HG03354 (cell line): Measurements from ENCODE around the gene KHDRBS2.

Experiments used
- ATAC-seq: cut with Tn5 transposase; IDR thresholded peaks from one replicate; pipeline ENCODE4 v1.9.1; 2021; ENCODE audit warnings: mild to moderate bottlenecking; ENCODE audit not compliant: unreplicated experiment, poor library complexity, severe bottlenecking

KHDRBS2 gene

DNA sequence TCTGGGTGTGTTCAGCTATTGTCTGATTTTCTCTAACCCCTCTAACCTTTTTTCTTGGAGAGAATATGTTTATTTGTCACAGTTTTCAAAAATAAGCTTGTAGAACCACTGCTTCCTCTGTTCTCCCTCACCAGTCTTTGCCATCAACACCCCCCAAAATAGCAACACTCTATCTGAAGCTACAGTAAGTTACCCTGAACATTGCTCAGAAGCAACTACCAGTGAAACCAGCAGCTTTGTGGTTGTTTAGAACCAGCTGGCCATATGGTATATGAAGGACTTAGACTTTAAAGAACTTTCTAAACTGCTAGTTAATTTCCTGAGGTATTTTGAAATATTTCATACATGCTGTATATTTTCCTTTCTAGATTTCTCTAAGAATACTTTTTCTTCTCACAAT is 242.9 kb downstream of the KHDRBS2 start:
- no peak for ATAC-seq

DNA sequence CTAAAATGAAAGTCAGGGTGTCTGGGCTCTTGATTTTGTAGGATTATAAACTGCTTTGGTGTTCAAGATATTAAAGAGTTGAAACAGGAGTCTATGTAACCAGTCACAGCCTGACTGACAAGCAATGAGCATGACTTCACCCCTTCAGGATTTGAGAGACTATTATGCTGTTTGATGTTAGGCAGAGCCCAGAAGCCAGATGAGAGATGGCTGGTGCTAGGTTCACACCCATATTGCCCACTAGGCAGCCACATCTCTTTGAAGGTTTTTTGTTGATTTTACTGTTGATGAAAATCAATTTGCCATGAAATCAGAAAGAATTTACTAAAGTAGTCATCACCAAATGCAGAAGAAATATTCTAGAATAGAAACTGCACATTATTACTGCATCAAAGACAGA is 243.6 kb downstream of the KHDRBS2 start:
- no peak for ATAC-seq

DNA sequence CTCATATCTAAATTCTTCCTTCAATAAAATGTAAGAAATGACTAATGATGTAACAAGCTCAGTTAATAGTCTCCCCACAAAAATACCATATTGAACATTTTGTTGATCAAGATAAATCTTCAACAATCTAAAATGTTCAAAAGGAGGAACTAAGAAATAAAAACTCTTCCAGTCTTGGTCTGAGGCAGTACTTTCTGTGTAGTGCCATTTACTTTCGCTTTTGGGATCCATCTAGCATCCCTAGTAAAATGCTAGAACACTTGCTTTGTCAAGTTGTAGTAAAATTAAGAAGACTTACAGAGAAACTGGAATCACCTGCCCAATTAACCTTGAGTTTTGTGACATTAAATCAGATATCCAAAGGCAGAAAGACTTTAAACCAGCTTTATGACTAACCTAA is 246.4 kb downstream of the KHDRBS2 start:
- ATAC-seq, result no peak

DNA sequence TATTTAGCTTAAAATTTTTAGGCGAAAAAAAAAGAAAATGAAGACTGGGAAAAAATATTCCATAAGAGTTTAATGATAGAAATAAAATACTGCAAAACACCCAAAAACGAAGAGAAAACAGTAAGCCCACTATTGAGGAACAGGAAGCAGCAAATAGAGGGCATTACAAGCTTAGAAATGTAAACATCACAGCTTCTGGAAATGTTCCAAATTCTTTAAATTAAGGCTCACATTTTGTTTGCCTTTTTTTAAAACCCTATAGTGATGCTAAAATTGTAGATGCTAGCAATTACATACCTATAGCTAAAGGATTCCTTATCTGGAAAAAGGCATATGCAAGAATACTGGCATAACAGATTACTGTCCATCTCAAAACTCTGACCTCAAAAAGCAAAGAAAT is 248.6 kb downstream of the KHDRBS2 start:
- no peak for ATAC-seq

DNA sequence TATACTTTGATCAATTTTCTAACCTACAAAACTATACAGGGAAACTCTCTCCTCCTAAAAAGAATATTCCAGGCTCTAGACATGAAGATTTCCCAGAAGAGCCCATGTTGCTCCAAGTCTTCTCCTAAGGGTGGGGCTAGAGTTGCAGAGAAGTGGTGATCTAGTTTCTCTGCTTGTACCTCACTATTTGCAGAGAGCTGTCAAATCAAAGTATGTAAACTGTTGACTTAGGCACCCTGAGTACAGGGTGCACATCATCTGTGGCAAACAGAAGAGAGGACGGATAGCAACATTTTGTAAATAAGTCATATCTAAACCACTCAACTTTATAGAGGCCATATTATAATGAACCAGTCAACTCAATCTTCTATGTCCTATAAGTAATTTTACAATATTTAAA is 250.1 kb downstream of the KHDRBS2 start:
- no peak for ATAC-seq

DNA sequence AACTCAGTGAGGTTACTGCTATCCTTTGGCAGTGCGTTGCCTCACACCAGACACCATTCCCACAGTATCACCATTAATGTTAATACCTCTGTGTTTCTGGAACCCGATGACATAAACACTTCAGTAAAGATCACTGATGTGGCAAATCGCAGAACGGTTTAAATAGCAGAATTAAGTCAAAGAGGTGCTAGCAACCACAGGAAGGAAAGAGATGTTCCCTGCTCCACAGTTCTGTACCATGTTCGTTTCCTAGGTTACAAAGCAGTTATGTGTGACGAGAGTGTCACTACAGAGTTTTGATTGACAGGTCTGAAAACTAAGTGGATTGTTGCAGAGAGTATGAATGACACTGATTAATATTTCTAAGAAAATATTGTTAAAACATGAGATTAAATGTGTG is 272.3 kb downstream of the KHDRBS2 start:
- no peak for ATAC-seq

DNA sequence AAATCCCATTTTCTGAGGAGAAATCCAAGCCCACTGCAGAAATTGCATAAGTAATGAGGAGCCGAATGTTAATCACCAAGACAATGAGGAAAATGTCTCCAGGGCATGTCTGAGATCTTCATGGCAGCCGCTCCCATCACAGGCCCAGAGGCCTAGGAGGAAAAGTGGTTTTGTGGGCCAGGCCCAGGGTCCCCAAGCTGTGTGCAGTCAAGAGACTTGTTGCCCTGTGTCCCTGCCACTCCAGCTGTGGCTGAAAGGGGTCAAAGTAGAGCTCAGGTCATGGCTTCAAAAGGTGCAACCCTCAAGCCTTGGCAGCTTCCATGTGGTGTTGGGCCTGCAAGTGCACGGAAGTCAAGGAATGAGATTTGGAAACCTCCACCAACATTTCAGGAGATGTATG is 276.6 kb downstream of the KHDRBS2 start:
- no peak for ATAC-seq

DNA sequence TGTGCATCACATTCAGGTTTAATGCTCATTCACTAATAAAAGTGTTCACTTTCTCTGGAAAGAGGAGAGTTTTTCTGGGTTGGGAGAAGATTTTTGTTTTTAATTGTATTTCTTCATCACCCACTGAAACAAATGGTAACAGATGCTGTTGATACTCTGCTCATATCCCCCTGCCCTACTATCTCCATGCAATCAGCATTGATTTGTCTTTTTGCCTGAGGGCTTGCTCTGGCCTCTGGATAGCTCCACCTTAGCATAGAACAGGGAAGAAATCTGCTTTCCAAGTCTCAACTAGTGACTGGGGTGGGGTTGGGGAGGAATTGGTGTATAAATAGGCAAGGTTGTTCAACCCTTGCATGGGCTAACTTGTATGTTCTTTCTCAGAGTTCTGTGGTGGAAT is 296.4 kb downstream of the KHDRBS2 start:
- ATAC-seq, result no peak

DNA sequence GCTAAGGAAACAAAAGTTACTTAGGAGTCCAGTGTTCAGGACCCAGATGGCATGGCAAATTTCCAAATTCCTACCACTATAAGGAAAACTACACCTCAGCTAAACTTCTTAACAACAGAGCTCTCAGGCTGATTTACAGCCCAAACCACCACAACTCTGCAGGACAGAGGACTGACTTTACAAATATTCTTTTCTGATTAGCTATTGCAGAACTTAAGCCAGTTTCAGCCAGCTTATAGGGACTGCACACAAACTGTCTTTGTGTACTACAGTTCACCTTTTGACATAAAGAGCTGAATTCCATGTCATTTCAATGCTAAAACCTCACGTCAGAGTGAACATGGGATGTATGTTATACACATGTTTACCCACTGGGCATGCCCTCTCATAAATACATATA is 305.4 kb downstream of the KHDRBS2 start:
- no peak for ATAC-seq

DNA sequence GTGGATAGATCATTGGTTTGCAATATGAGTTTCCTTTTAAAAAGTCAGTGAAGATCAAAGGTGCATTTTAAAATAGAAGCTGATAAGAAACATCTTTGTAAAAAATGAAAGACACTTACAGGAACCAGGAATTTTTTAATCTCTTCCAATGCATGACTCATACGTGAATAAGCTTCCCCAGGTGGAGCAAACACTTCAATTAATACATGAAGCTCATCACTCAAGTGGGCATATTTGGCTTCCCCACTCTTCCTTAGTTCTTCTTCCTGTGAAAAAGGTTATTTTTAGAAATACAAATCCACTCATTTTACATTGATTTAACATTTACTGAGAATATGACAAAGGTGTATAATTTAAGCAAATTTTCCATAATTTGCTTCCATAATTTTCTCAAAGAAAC is 308.1 kb downstream of the KHDRBS2 start:
- ATAC-seq, result no peak

DNA sequence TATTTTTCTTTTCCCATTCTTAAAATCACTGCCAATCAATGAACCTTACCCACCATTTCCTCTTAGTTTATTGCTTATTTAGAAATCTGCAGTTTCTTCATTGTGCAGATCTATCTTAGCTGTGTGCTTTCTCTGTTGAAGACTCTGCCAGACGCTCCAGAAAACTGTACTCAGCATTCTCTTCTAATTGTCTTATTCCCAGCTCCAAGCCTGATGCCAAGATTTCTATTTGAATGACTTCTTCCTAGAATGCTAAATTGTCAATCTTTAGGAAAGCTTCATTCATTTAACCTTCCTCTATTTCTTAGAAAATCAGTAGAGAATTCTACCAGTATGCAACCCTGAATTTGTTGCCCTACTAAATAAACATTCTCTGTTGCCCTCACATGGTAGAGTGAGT is 308.9 kb downstream of the KHDRBS2 start:
- no peak for ATAC-seq

DNA sequence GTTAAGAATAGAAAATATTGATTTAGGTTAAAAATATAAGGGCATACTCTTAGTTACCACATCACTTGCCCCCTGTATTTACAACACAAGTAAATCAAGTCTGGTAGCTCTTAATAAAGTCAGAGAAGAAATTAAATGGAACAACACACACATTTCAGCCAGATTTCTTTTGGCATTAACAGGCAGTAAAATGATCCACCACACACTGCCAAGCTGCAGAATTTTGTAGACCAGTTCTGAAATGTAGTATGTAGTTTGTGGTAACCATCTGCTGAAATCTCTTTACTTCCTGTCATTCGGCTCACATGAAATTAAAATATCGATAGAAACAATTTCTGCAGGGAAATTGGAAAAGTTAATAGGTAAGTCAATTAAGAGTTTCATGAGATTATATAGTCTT is 326.8 kb downstream of the KHDRBS2 start:
- no peak for ATAC-seq

DNA sequence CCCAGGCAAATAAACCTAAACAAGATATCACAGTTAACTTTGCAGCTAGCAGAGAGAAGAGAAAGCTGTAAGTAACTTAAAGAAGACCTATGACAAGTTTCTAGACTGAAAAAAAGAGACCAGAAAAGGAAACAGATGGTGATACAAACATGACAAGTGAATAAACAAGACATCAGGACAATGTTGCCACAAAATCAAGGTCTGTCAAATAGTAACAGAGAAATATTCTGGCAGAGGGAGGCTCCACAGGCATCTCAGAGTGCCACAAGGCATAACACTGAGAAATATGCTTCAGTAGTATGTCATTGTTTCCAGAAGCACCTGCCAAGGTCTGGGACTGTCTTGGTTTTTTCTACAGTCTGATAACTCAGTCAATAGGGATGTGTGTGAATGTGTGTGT is 332.2 kb downstream of the KHDRBS2 start:
- no peak for ATAC-seq

DNA sequence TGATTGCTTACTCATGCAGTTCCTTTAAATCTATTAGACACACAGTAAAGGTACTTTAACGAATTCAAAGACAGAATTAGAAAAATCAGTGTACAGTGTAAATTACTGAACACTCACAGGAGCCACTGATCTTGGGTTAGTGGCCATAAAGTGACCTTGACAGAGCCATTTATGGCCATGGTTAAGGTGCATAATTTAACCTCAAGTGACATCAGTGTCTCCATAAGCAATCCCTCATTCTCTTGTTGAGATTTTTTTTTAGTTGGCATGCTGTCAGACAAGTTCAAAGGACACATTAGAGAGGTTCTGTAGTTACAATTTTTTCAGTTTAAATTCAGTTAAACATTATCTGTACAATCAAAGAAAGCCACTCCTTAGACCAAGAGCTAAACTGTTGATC is 334.4 kb downstream of the KHDRBS2 start:
- no peak for ATAC-seq

DNA sequence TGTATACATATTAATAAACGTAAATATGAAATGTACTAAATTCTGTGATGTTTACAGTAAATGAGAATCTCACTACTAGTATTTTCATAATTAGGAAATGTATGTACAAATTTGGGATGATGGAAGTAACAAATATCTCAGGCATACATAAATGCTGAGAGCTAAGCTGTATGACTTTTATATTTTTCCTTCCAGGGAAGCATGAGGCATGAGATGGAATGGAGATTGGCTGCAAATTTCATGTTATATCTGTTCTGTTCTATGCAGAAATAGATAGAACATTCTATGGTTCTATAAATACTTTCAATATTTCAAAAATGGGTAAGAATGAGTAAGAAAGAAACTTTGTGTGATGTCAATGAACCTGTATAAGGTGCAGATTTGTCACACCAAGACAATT is 335.2 kb downstream of the KHDRBS2 start:
- ATAC-seq, result no peak

DNA sequence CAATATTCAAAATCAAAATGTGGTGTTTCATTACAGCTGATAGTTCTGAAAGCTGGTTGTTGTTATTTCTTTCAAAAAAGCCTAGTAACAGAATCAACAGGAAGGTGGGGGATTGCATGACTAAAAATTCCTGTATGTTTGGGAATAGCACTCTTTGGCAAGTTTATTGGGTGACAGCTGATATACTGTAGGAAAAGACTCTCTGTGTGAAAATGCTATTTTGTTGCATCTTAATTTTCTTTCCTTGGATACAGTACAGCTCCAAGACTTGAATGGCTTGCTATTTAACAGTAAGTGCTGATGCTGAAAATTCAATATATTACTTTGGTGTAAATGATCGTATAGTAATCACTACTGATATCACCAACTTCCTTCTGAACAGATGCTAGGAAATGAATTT is 336.1 kb downstream of the KHDRBS2 start:
- no peak for ATAC-seq

DNA sequence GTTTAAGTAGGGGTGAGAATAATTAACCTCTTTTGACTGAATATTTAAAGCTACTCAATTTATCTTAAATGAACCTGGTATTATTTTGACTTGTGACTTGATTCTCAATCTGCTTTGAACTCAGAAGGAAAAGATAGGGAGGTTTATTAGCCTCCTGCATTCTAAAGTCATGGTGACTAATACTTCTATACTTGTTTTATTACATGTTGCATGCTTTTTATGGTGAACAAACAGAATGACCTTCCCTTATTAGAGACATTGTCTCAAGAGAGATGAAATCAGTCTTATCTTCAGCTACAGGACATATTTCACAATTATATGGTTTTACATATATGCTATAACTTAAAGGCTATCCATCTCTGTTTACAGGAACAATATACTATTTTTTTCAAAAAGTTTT is 336.9 kb downstream of the KHDRBS2 start:
- ATAC-seq, result no peak

DNA sequence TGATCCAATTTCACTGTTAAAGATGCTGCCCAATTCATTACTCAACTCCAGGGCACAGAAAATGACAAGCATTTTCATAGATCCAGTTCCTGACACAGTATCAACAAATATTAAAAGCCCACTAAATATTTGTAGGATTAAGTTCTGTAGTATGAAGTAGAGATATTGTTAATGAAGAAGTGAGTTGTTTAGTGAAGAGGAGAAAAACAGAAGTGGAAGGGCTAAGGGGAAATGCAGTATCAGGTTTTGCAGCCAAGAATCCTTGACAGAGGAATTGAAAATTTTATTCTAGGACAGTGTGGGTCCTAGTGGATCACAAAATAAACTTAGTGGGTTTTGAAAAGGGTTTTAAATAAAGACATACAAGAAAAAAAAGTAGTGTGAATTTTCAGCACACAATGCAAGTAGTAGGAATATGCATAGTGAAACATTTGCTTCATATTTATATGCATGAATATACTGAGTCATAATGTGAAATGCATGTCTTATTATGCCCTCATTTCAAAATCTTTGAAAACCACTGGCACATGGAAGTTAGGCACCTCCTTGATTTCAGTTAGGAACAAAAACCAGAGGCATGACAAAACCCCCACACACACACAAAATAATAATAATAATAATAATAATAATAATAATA is 338.6 kb downstream of the KHDRBS2 start:
- ATAC-seq, result no peak

DNA sequence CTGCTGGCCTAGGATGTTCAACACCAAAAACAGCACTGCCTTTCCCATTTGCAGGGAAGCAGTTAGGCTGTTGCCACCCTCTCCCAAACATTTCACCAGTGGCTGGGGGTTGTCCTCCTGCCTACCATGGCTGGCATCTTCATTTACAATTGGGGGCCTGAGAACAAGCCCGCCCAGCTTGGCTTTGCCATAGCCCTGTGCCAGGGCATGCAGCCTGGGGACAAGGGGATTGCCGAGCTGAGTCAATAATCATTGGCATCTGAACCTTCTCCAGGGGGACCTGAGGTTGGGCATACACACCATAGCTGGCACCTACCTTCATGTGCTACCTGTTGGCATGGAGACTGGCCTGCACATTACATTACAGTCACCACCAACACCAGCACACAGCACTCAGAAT is 345.1 kb downstream of the KHDRBS2 start:
- ATAC-seq, result no peak

DNA sequence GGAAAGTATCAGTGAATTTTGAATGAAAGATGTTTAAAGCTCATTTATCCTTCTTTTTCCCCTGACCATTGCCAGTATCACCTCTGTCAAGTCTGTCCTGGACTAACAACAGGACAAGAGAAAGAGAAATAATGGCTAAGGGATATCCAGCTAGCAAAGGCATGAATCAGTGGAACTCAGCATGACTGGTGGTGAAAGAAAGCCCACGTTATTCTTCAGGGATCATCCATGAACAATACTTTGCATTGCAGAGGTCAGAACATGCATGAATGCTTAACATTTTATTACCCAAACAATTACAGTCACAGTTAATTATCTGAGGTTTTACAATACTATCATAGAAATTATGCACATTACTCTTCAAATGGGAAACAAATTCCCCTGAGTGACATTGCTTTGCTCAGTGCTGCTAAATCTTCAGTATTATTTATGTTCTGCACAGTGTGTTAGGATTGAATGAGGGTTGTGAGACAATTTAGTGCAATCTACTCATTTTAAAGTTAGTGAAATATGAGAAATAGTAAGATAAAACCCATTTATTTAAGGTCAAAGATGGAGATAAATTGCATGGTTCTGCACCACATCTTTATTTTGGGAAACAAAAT is 350.7 kb downstream of the KHDRBS2 start:
- no peak for ATAC-seq

DNA sequence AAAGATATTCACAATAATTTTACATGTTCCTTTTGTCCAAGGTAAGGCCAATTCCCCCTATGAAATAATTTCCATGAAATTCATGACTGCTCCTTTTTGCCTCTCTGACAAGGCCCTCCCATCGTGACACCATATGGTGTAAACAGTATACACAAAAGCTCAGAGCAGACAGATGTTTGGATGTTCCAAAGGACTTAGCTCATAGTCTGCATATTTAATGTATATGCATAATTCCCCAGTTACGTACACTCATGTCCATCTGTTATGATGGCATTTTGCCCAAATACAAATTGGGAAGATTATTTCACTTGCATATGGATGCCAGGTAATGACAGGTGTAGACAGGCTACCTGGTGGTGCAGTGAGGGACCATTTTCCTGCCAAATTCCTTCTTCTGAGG is 376.5 kb downstream of the KHDRBS2 start:
- no peak for ATAC-seq

DNA sequence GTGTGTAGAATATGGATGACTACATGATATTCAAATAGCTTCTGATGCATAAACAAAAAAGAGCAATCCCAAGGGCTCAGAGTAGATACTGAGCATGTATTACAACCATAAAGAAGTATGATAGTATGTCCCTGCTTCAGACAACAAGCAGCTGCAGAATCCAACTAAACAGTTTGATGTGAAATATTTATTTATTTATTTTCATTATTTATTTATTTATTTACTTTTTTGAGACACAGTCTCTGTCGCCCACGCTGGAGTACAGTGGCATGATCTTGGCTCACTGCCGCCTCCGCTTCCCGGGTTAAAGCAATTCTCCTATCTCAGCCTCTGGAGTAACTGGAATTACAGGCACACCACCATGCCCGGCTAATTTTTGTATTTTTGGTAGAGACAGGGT is 384.3 kb downstream of the KHDRBS2 start:
- ATAC-seq, result no peak
